GM23248 (cell line): ENCODE results near the gene GLCCI1.

ENCODE experiments used
- EZH2 ChIP-seq: fragments of 200-600 bp; sonication (generic); IDR thresholded peaks from 2 replicates; pipeline ENCODE4 v1.6.1; 2018; ENCODE audit warnings: antibody characterized with exemption, mild to moderate bottlenecking; ENCODE audit not compliant: insufficient read depth, poor library complexity, severe bottlenecking
- EZH2phosphoT487 ChIP-seq: fragments of 200-600 bp; sonication (generic); IDR thresholded peaks from 2 replicates; pipeline ENCODE4 v1.6.1; 2018; ENCODE audit warnings: antibody characterized with exemption, moderate library complexity, mild to moderate bottlenecking, low read depth; ENCODE audit not compliant: insufficient read depth

GRCh38 chr7:8040768-8041369, 72.3 kb downstream of the GLCCI1 start:
- TF ChIP-seq EZH2 (no peak), EZH2phosphoT487 (no peak)
